ENCODE data around the gene MPRIP. TPM values are rescaled to one million over a fixed set of nuclear protein-coding genes. Genes with fewer than 3 reads are reported as not detected.

The MPRIP gene
- total and polyA plus RNA-seq, 2 donors (not counting 1 experiment from before 2014, with no cell fraction given) = 130 to 299 TPM

- H3K27me3 Mint-ChIP-seq = no peaks in the 10 kb centered on the region
- no peaks in the 10 kb centered on the region for H3K9me3 Mint-ChIP-seq (ENCODE audit: insufficient read depth)
- H3K27ac Mint-ChIP-seq = no peak overlapping the region
- Histone ChIP-seq H3K4me2 (replicated peaks; ENCODE audit: low read depth, low read length, poor library complexity, severe bottlenecking) (no peak overlapping the region), H3K4me1 (ENCODE audit: control insufficient read depth in 2 of 2, insufficient read depth in 2 of 2, low read length in 2 of 2) (peaks cover 10 to 23% of the 10 kb centered on the region in 2 donors), H3K4me3 (ENCODE audit: control extremely low read depth in 1 of 5, extremely low read depth in 1 of 5, insufficient read depth in 1 of 5, low read depth in 2 of 5, low read length in 4 of 5) (no peak overlapping the region), H3K27ac (ENCODE audit: low read length in 2 of 2) (no peak overlapping the region), H4K20me1 (ENCODE audit: control insufficient read depth, insufficient read depth, low read length, poor library complexity, severe bottlenecking) (peaks cover 96% of the 10 kb centered on the region), H3K79me2 (ENCODE audit: control insufficient read depth, insufficient read depth, low read length) (peaks cover 97% of the 10 kb centered on the region), H3K36me3 (replicated peaks in 1 of 2; ENCODE audit: control extremely low read depth in 1 of 2, control insufficient read depth in 1 of 2, extremely low read depth in 1 of 2, insufficient read depth in 2 of 2, low read length in 1 of 2) (peaks cover 7 to 61% of the 10 kb centered on the region in 2 experiments), H3K9me3 (ENCODE audit: control extremely low read depth in 1 of 3, control insufficient read depth in 2 of 3, insufficient read depth in 1 of 3, low read length in 2 of 3) (no peaks in the 10 kb centered on the region), H3K9ac (ENCODE audit: low read length) (no peak overlapping the region), H3K27me3 (replicated peaks in 1 of 4; ENCODE audit: control extremely low read depth in 1 of 4, control insufficient read depth in 3 of 4, insufficient read depth in 4 of 4, low read length in 3 of 4) (no peaks in the 10 kb centered on the region), H2AFZ (ENCODE audit: insufficient read depth, low read depth, low read length, poor library complexity, severe bottlenecking) (no peak overlapping the region)
- POLR2A ChIA-PET = no interaction called here
- no peak overlapping the region for H3K4me3 Mint-ChIP-seq
- no peak for TF ChIP-seq EZH2 (IDR thresholded peaks at IDR 0.05; ENCODE audit: borderline replicate concordance, insufficient read depth, low read depth, low read length, poor library complexity, severe bottlenecking)
- TF ChIP-seq CTCF (IDR thresholded peaks at IDR 0.05) = no peak
- 93% methylated on average over 18 of the region's 18 CpGs for WGBS (ENCODE audit: insufficient coverage)
- peaks cover 60% of the 10 kb centered on the region for H3K4me1 Mint-ChIP-seq
- ATAC-seq (ENCODE audit: low read depth) (no peak), DNase-seq (no peak)
- intact Hi-C loops (cut with micrococcal nuclease) = no loop called here
- CTCF ChIA-PET = no interaction called here
These were observed 47.8 kb downstream of the MPRIP start for GRCh38 chr17:17089796-17090641.

- Histone ChIP-seq H3K9ac (ENCODE audit: low read length) (no peak overlapping the region), H3K79me2 (ENCODE audit: control insufficient read depth, insufficient read depth, low read length) (peaks cover 98% of the 10 kb centered on the region), H3K27me3 (replicated peaks in 1 of 4; ENCODE audit: control extremely low read depth in 1 of 4, control insufficient read depth in 3 of 4, insufficient read depth in 4 of 4, low read length in 3 of 4) (no peaks in the 10 kb centered on the region), H4K20me1 (ENCODE audit: control insufficient read depth, insufficient read depth, low read length, poor library complexity, severe bottlenecking) (peaks cover 98% of the 10 kb centered on the region), H3K4me2 (replicated peaks; ENCODE audit: low read depth, low read length, poor library complexity, severe bottlenecking) (no peak overlapping the region), H2AFZ (ENCODE audit: insufficient read depth, low read depth, low read length, poor library complexity, severe bottlenecking) (no peak overlapping the region), H3K4me3 (ENCODE audit: control extremely low read depth in 1 of 5, extremely low read depth in 1 of 5, insufficient read depth in 1 of 5, low read depth in 2 of 5, low read length in 4 of 5) (no peak overlapping the region), H3K4me1 (ENCODE audit: control insufficient read depth in 2 of 2, insufficient read depth in 2 of 2, low read length in 2 of 2) (peaks cover 10 to 23% of the 10 kb centered on the region in 2 donors), H3K27ac (ENCODE audit: low read length in 2 of 2) (no peak overlapping the region), H3K36me3 (replicated peaks in 1 of 2; ENCODE audit: control extremely low read depth in 1 of 2, control insufficient read depth in 1 of 2, extremely low read depth in 1 of 2, insufficient read depth in 2 of 2, low read length in 1 of 2) (peaks cover 7 to 58% of the 10 kb centered on the region in 2 experiments), H3K9me3 (ENCODE audit: control extremely low read depth in 1 of 3, control insufficient read depth in 2 of 3, insufficient read depth in 1 of 3, low read length in 2 of 3) (no peaks in the 10 kb centered on the region)
- no peak overlapping the region for H3K4me3 Mint-ChIP-seq
- DNase-seq = no peak
- no peaks in the 10 kb centered on the region for H3K27me3 Mint-ChIP-seq
- WGBS (ENCODE audit: insufficient coverage) = 94% methylated on average over 11 of the region's 11 CpGs
- H3K4me1 Mint-ChIP-seq = peaks cover 62% of the 10 kb centered on the region
- no peaks in the 10 kb centered on the region for H3K9me3 Mint-ChIP-seq (ENCODE audit: insufficient read depth)
- no peak for TF ChIP-seq EZH2 (IDR thresholded peaks at IDR 0.05; ENCODE audit: borderline replicate concordance, insufficient read depth, low read depth, low read length, poor library complexity, severe bottlenecking)
- no peak for TF ChIP-seq CTCF (IDR thresholded peaks at IDR 0.05)
- H3K27ac Mint-ChIP-seq = no peak overlapping the region
- ChIA-PET POLR2A (no interaction called here), CTCF (no interaction called here)
- no peak for ATAC-seq (ENCODE audit: low read depth)
- intact Hi-C loops (cut with micrococcal nuclease) = no loop called here
These were observed 48.4 kb downstream of the MPRIP start for GRCh38 chr17:17090642-17091103.
